HG03064 (cell line): ENCODE data around the gene EAPP.
"Not testable (repeated sequence)": the region's sequence is repeated elsewhere in the genome, so short reads cannot be mapped to it uniquely, and the experiment has no call there.

Experiments used
- ATAC-seq: cut with Tn5 transposase; IDR thresholded peaks from one replicate; pipeline ENCODE4 v1.9.1; 2021; ENCODE audit warnings: low read depth; ENCODE audit not compliant: unreplicated experiment

The EAPP gene

GRCh38 chr14:34538871-34539406 is 562 bp downstream of the EAPP start:
- no peak for ATAC-seq

- ATAC-seq: not testable (repeated sequence)
Measured at GRCh38 chr14:34538096-34538495, 1.4 kb downstream of the EAPP start.

GRCh38 chr14:34537677-34538009 is 1.9 kb downstream of the EAPP start:
- ATAC-seq: no peak

GRCh38 chr14:34536951-34537676 is 2.4 kb downstream of the EAPP start:
- ATAC-seq: no peak

GRCh38 chr14:34527591-34527990 is 11.9 kb downstream of the EAPP start:
- no peak for ATAC-seq

- ATAC-seq: not testable (repeated sequence)
Measured at GRCh38 chr14:34524216-34524615, 15.3 kb downstream of the EAPP start.

GRCh38 chr14:34522496-34522895 is 17.0 kb downstream of the EAPP start:
- no peak for ATAC-seq

- not testable (repeated sequence) for ATAC-seq
Measured at GRCh38 chr14:34521071-34521470, 18.4 kb downstream of the EAPP start.

GRCh38 chr14:34520304-34520970 is 19.1 kb downstream of the EAPP start:
- not testable (repeated sequence) for ATAC-seq

- no peak for ATAC-seq
Measured at GRCh38 chr14:34507884-34508283, 31.6 kb downstream of the EAPP start.

- no peak for ATAC-seq
Measured at GRCh38 chr14:34507459-34507858, 32.0 kb downstream of the EAPP start.

GRCh38 chr14:34505124-34505491 is 34.4 kb downstream of the EAPP start:
- not testable (repeated sequence) for ATAC-seq

GRCh38 chr14:34504027-34504426 is 35.5 kb downstream of the EAPP start:
- not testable (repeated sequence) for ATAC-seq

- ATAC-seq: no peak
Measured at GRCh38 chr14:34502545-34503225, 36.8 kb downstream of the EAPP start.

- ATAC-seq: no peak
Measured at GRCh38 chr14:34502001-34502400, 37.5 kb downstream of the EAPP start.

- ATAC-seq: no peak
Measured at GRCh38 chr14:34501004-34501580, 38.4 kb downstream of the EAPP start.

- no peak for ATAC-seq
Measured at GRCh38 chr14:34498684-34499412, 40.7 kb downstream of the EAPP start.

GRCh38 chr14:34496679-34497513 is 42.6 kb downstream of the EAPP start:
- no peak for ATAC-seq

- ATAC-seq: no peak
Measured at GRCh38 chr14:34496007-34496678, 43.4 kb downstream of the EAPP start.
